Heart right ventricle (tissue), 16 donors: Measurements from ENCODE around the gene RPS6KA5. TPM values are rescaled to one million over a fixed set of nuclear protein-coding genes. Genes with fewer than 3 reads are reported as not detected.

Experiments
- ATAC-seq, 8 donors: fragments of 200-7000 bp; cut with Tn5 transposase; one replicate each; pipeline ENCODE4 v1.9.1; 2020; ENCODE audit warnings: mild to moderate bottlenecking in 8 of 8, moderate library complexity in 8 of 8, moderate number of reproducible peaks in 1 of 8
- DNase-seq, 2 donors: peaks; one replicate each; pipeline ENCODE4 v3.0.0-alpha.2; 2020
- H3K27ac ChIP-seq, 10 donors: fragments of 200-600 bp; sonication (generic) in 2 of 10; one replicate each; pipeline versions ENCODE4 v1.5.0 to v1.8.0; 2020 to 2022; ENCODE audit warnings: mild to moderate bottlenecking in 3 of 10
- H3K27me3 ChIP-seq, 7 donors: fragments of 200-600 bp; one replicate each; pipeline ENCODE4 v1.8.0; 2021 to 2022; ENCODE audit warnings: mild to moderate bottlenecking in 2 of 7
- H3K36me3 ChIP-seq, 9 donors: fragments of 200-600 bp; sonication (generic) in 1 of 9; one replicate each; pipeline versions ENCODE4 v1.5.0 to v1.8.0; 2020 to 2022; ENCODE audit warnings: mild to moderate bottlenecking in 2 of 9
- H3K4me1 ChIP-seq, 9 donors: fragments of 200-600 bp; sonication (generic) in 1 of 9; one replicate each; pipeline versions ENCODE4 v1.5.0 to v1.8.0; 2020 to 2022; ENCODE audit warnings: mild to moderate bottlenecking in 4 of 9
- H3K4me3 ChIP-seq, 10 donors: fragments of 200-600 bp; sonication (generic) in 2 of 10; one replicate each; pipeline versions ENCODE4 v1.5.0 to v1.8.0; 2020 to 2022; ENCODE audit warnings: mild to moderate bottlenecking in 7 of 10, moderate library complexity in 2 of 10
- H3K9me3 ChIP-seq, 11 donors: fragments of 200-600 bp in 10 of 11; sonication (generic) in 2 of 11; one replicate each; pipeline versions ENCODE4 v1.5.0 to v1.8.0; 2013 to 2022; ENCODE audit warnings: mild to moderate bottlenecking in 2 of 11, control low read depth in 1 of 11, moderate library complexity in 1 of 11
- WGBS, 2 donors: extraction: QIAGEN DNeasy Blood & Tissue Kit; methylation state at CpG; one replicate each; pipeline ENCODE4 v1.1.7; 2013; ENCODE audit warnings: inconsistent platforms in 1 of 2; 5-methylcytosine and 5-hydroxymethylcytosine counted together
- intact Hi-C, 10 donors: fragments of 100-400 bp; cut with DNase I; formaldehyde crosslinking; loops; one replicate each; pipeline versions ENCODE4 v1.11.1 to v1.14.2; 2022
- polyA plus RNA-seq, 2 donors: library from polyadenylated mRNA; stranded (reverse); fragments of 200-250 nt; gene quantifications; one replicate each; pipeline ENCODE4 v1.2.3, GENCODE V29; 2013
- total RNA-seq, 10 donors: library from RNA; stranded (reverse); fragmentation: NEBNext Ultra II Directional in 3 of 10; extraction: Animal tissue kit (Norgen Biotek cat#: 25700) in 3 of 10; gene quantifications; one replicate each; pipeline versions ENCODE4 v1.2.1 to v1.2.4, GENCODE V29; 2021 to 2023
- TF ChIP-seq, protein P1 (sequence below), 9 donors: fragments of 200-600 bp; sonication (generic) in 2 of 9; IDR thresholded peaks; one replicate each; pipeline versions ENCODE4 v1.5.0 to v1.8.0; 2021 to 2022; ENCODE audit warnings: antibody characterized with exemption in 9 of 9, mild to moderate bottlenecking in 5 of 9, moderate library complexity in 1 of 9
- donor health status: Arrhythmogenic right ventricular cardiomyopathy.
- donor health status: ischemic (EF 13 %, LVEDD 7.1; RV severe dilation, severe dysfunction).
- donor health status: healthy with polysubstance abuse.
- donor health status: DM: no; HTN: yes; CAD: no.
- donor health status: DM: no; HTN: no; CAD: no.
- donor health status: ischemic (EF 25% LVEDD 6.9; RV normal size, moderate dysfunction).
- donor health status: ischemic (EF 25% LVEDD 5.7; RV mildly dilated, moderate dysfunction).
- donor health status: healthy.
- donor health status: DM: yes; HTN: yes; CAD: no.
- donor health status: Ischemic cardiomyopathy.
- donor health status: ischemic (EF 35%, LVEDD 5.7; RV mildly dilated, moderate dysfunction).
- donor health status: nonischemic (EF 11% LVEDD 7.7; RV severe dilation, severe dysfunction).
- donor health status: DM: yes; HTN: yes; CAD: no.
- donor health status: PGD.
- donor health status: ischemic (EF 29% LVEDD 5.4; RV normal size, mild dysfunction).
- donor health status: nonischemic (EF 23%, LVEDD 6.1; RV moderate dilation, normal function).

RPS6KA5 gene
- total and polyA plus RNA-seq, 12 donors, result 0.84 to 22.5 (median 9.2) TPM

DNA sequence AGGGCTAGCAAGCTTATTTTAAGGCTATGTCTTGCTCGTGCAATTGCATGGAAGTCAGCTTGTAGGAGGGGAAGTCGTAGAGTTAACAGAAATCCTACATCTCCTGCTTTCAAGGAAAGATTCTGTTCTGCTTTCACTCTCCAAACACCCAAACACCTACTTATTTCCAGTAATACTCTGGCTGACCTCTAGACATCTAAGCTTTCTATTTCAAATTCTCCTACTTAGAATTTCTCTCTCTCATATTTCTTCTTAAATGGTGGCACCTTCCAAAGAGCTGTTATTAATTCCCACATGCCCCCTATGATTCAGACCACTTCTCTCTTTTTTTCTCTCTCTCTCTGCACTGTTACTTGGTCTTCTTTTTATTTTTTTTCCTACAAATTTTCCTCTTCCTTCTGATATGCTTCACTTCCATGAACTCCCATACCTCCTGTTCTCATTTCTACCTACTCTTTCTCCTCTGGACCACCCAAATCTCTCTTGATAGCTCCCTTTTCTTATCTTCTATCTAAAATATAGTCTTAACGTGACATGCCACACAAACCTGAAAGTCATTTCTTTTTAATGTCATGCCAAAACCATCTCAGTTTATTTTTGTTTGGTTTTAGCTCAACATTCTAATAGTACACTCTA, 90.8 kb downstream of the RPS6KA5 start:
- ATAC-seq, result peak in 1 of 8 donors; percentile 37
- H3K4me3 ChIP-seq, result no peak overlapping the region
- no peak overlapping the region for H3K27ac ChIP-seq
- H3K36me3 ChIP-seq, result no peaks in the 10 kb centered on the region
- peaks cover 0 to 19% (median 0%) of the 10 kb centered on the region in 9 donors for H3K4me1 ChIP-seq
- TF ChIP-seq, protein P1, sequence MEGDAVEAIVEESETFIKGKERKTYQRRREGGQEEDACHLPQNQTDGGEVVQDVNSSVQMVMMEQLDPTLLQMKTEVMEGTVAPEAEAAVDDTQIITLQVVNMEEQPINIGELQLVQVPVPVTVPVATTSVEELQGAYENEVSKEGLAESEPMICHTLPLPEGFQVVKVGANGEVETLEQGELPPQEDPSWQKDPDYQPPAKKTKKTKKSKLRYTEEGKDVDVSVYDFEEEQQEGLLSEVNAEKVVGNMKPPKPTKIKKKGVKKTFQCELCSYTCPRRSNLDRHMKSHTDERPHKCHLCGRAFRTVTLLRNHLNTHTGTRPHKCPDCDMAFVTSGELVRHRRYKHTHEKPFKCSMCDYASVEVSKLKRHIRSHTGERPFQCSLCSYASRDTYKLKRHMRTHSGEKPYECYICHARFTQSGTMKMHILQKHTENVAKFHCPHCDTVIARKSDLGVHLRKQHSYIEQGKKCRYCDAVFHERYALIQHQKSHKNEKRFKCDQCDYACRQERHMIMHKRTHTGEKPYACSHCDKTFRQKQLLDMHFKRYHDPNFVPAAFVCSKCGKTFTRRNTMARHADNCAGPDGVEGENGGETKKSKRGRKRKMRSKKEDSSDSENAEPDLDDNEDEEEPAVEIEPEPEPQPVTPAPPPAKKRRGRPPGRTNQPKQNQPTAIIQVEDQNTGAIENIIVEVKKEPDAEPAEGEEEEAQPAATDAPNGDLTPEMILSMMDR (IDR thresholded peaks at IDR 0.05), result no peak
- H3K9me3 ChIP-seq, result peaks cover 0 to 10% (median 0%) of the 10 kb centered on the region in 11 donors
- H3K27me3 ChIP-seq, result no peaks in the 10 kb centered on the region
- intact Hi-C loops, result no loop called here
- 53 to 63% methylated on average over 3 of the region's 3 CpGs for WGBS, 2 donors
- DNase-seq, result no peak

DNA sequence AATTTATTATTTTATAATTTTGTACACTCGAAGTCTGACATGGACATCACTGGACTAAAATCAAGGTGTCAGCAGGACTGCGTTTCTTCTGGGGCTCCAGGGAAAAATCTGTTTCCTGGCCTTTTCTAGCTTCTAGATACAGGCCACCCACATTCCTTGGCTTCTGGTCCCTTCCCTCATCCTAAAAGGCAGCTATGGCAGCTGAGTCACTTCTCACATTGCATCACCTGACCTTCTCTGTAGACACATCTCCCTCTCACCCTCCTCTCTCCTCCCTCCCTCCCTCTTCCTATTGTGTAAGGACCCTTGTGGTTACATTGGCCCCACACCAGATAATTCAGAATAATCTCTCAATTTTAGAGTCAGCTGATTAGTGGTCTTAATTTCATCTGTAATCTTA, 92.4 kb downstream of the RPS6KA5 start:
- Histone ChIP-seq H3K27me3 (no peaks in the 10 kb centered on the region), H3K27ac (no peak overlapping the region), H3K4me3 (no peak overlapping the region), H3K9me3 (peaks cover 0 to 10% (median 0%) of the 10 kb centered on the region in 11 donors), H3K4me1 (peaks cover 0 to 19% (median 0%) of the 10 kb centered on the region in 9 donors), H3K36me3 (no peaks in the 10 kb centered on the region)
- no peak for ATAC-seq
- DNase-seq, result no peak
- intact Hi-C loops, result no loop called here
- TF ChIP-seq, protein P1 (IDR thresholded peaks at IDR 0.05), result no peak
- 89 to 90% methylated on average over 2 of the region's 2 CpGs for WGBS, 2 donors

DNA sequence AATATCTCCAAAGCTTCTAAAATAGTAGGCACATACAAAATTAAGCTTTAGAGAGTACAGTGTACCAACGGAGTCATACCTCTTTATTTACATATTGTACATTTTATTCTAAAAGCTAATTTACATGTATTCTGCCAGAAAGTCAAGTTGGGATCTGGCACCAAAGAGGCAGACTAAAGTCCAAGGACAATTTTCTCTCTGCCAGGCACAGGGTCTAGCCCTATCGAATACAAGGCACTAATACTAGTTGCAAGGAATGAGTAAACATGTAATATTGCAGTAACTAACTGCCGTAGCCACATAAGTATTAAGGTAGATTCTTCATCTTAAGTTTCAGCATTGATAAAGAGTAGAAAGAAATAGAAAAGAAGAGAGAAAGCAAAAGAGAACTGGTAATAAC, 93.9 kb downstream of the RPS6KA5 start:
- Histone ChIP-seq H3K9me3 (peaks cover 0 to 10% (median 0%) of the 10 kb centered on the region in 11 donors), H3K36me3 (no peaks in the 10 kb centered on the region), H3K27me3 (no peaks in the 10 kb centered on the region), H3K4me1 (peaks cover 0 to 19% (median 0%) of the 10 kb centered on the region in 9 donors), H3K27ac (no peak overlapping the region), H3K4me3 (no peak overlapping the region)
- DNase-seq (no peak), ATAC-seq (no peak)
- TF ChIP-seq, protein P1 (IDR thresholded peaks at IDR 0.05), result no peak
- 93 to 96% methylated on average over 3 of the region's 3 CpGs for WGBS, 2 donors
- intact Hi-C loops, result no loop called here

DNA sequence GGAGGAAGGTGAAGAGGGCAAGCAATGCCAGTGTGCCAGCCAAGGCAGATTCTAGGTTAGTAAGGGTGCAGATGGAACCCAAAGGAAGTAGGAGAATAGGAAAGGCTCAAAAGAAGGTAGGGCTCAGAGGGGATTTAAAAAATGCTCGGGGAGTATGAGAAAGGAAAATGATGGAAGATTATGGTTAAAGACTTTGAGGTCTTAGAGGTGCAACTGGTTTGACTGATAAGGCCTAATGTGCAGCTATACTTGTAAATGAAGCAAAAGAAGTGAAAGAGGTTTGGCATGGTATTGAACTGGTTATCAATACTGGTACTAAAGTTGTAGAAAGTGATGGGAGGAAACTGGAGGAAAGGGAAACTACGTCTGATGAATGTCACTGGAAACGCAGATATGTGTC, 94.7 kb downstream of the RPS6KA5 start:
- intact Hi-C loops, result no loop called here
- Histone ChIP-seq H3K4me3 (no peak overlapping the region), H3K27ac (no peak overlapping the region), H3K4me1 (peaks cover 0 to 19% (median 0%) of the 10 kb centered on the region in 9 donors), H3K27me3 (no peaks in the 10 kb centered on the region), H3K9me3 (peaks cover 0 to 10% (median 0%) of the 10 kb centered on the region in 11 donors), H3K36me3 (no peaks in the 10 kb centered on the region)
- DNase-seq, result no peak
- WGBS, 2 donors, result 86 to 89% methylated on average over 3 of the region's 3 CpGs
- ATAC-seq, result no peak
- TF ChIP-seq, protein P1 (IDR thresholded peaks at IDR 0.05), result no peak
